ENCODE measurements around the gene DLG2.
"Not testable (repeated sequence)": the region's sequence is repeated elsewhere in the genome, so short reads cannot be mapped to it uniquely, and the experiment has no call there.

Gene DLG2

GRCh38 chr11:83456566-83456965 is 2170.6 kb downstream of the DLG2 start:
- Histone ChIP-seq H3K4me1 (ENCODE audit: insufficient read depth, low read length) (peaks cover 19% of the 10 kb centered on the region), H2AFZ (ENCODE audit: low read depth, low read length) (peak overlapping the region; percentile 92), H3K4me3 (ENCODE audit: low read length) (no peak overlapping the region), H3K9me3 (ENCODE audit: low read length) (no peaks in the 10 kb centered on the region), H3K27me3 (ENCODE audit: insufficient read depth, low read length) (no peaks in the 10 kb centered on the region), H3K36me3 (ENCODE audit: insufficient read depth, low read length) (no peaks in the 10 kb centered on the region)

GRCh38 chr11:83456075-83456474 is 2171.1 kb downstream of the DLG2 start:
- H3K4me1 ChIP-seq (ENCODE audit: insufficient read depth, low read length), result peaks cover 19% of the 10 kb centered on the region
- peak overlapping the region; percentile 92 for H2AFZ ChIP-seq (ENCODE audit: low read depth, low read length)
- no peaks in the 10 kb centered on the region for H3K27me3 ChIP-seq (ENCODE audit: insufficient read depth, low read length)
- H3K9me3 ChIP-seq (ENCODE audit: low read length), result no peaks in the 10 kb centered on the region
- H3K4me3 ChIP-seq (ENCODE audit: low read length), result peak overlapping the region; percentile 28
- H3K36me3 ChIP-seq (ENCODE audit: insufficient read depth, low read length), result no peaks in the 10 kb centered on the region

- Histone ChIP-seq H3K9me3 (ENCODE audit: low read length) (no peaks in the 10 kb centered on the region), H2AFZ (ENCODE audit: low read depth, low read length) (peak overlapping the region; percentile 92), H3K4me1 (ENCODE audit: insufficient read depth, low read length) (peaks cover 19% of the 10 kb centered on the region), H3K36me3 (ENCODE audit: insufficient read depth, low read length) (no peaks in the 10 kb centered on the region), H3K27me3 (ENCODE audit: insufficient read depth, low read length) (no peaks in the 10 kb centered on the region), H3K4me3 (ENCODE audit: low read length) (no peak overlapping the region)
Observed at GRCh38 chr11:83455356-83455755, 2171.8 kb downstream of the DLG2 start.

GRCh38 chr11:83454674-83455073 is 2172.5 kb downstream of the DLG2 start:
- H3K4me1 ChIP-seq (ENCODE audit: insufficient read depth, low read length), result peaks cover 19% of the 10 kb centered on the region
- H3K36me3 ChIP-seq (ENCODE audit: insufficient read depth, low read length), result no peaks in the 10 kb centered on the region
- no peak overlapping the region for H2AFZ ChIP-seq (ENCODE audit: low read depth, low read length)

GRCh38 chr11:83449338-83449913 is 2177.7 kb downstream of the DLG2 start:
- no peak overlapping the region for H2AFZ ChIP-seq (ENCODE audit: low read depth, low read length)
- H3K4me3 ChIP-seq (ENCODE audit: low read length), result no peak overlapping the region
- no peaks in the 10 kb centered on the region for H3K9me3 ChIP-seq (ENCODE audit: low read length)
- no peaks in the 10 kb centered on the region for H3K27me3 ChIP-seq (ENCODE audit: insufficient read depth, low read length)
- H3K36me3 ChIP-seq (ENCODE audit: insufficient read depth, low read length), result no peaks in the 10 kb centered on the region
- H3K4me1 ChIP-seq (ENCODE audit: insufficient read depth, low read length), result no peaks in the 10 kb centered on the region

More at GRCh38 chr11:83454674-83455073, 2172.5 kb downstream of the DLG2 start:
- H3K9me3 ChIP-seq (ENCODE audit: low read length), result no peaks in the 10 kb centered on the region
- H3K27me3 ChIP-seq (ENCODE audit: insufficient read depth, low read length), result no peaks in the 10 kb centered on the region
- H3K4me3 ChIP-seq (ENCODE audit: low read length), result no peak overlapping the region

- Histone ChIP-seq H3K4me3 (ENCODE audit: low read length) (no peak overlapping the region), H3K27me3 (ENCODE audit: insufficient read depth, low read length) (no peaks in the 10 kb centered on the region), H3K36me3 (ENCODE audit: insufficient read depth, low read length) (no peaks in the 10 kb centered on the region), H3K4me1 (ENCODE audit: insufficient read depth, low read length) (no peaks in the 10 kb centered on the region), H3K9me3 (ENCODE audit: low read length) (no peaks in the 10 kb centered on the region), H2AFZ (ENCODE audit: low read depth, low read length) (no peak overlapping the region)
Observed at GRCh38 chr11:83448686-83449085, 2178.5 kb downstream of the DLG2 start.

- H2AFZ ChIP-seq (ENCODE audit: low read depth, low read length); H3K27me3 ChIP-seq (ENCODE audit: insufficient read depth, low read length); H3K4me3 ChIP-seq (ENCODE audit: low read length); H3K36me3 ChIP-seq (ENCODE audit: insufficient read depth, low read length); H3K9me3 ChIP-seq (ENCODE audit: low read length); H3K4me1 ChIP-seq (ENCODE audit: insufficient read depth, low read length): not testable (repeated sequence)
Observed at GRCh38 chr11:83443880-83444279, 2183.3 kb downstream of the DLG2 start.

- no peaks in the 10 kb centered on the region for H3K9me3 ChIP-seq (ENCODE audit: low read length)
- H2AFZ ChIP-seq (ENCODE audit: low read depth, low read length), result no peak overlapping the region
- H3K4me3 ChIP-seq (ENCODE audit: low read length), result no peak overlapping the region
- H3K27me3 ChIP-seq (ENCODE audit: insufficient read depth, low read length), result no peaks in the 10 kb centered on the region
- H3K4me1 ChIP-seq (ENCODE audit: insufficient read depth, low read length), result peaks cover 8% of the 10 kb centered on the region
- no peaks in the 10 kb centered on the region for H3K36me3 ChIP-seq (ENCODE audit: insufficient read depth, low read length)
Observed at GRCh38 chr11:83441601-83442000, 2185.5 kb downstream of the DLG2 start.

GRCh38 chr11:83441171-83441570 is 2186.0 kb downstream of the DLG2 start:
- Histone ChIP-seq H3K9me3 (ENCODE audit: low read length) (no peaks in the 10 kb centered on the region), H2AFZ (ENCODE audit: low read depth, low read length) (no peak overlapping the region), H3K4me1 (ENCODE audit: insufficient read depth, low read length) (peaks cover 8% of the 10 kb centered on the region), H3K36me3 (ENCODE audit: insufficient read depth, low read length) (no peaks in the 10 kb centered on the region), H3K27me3 (ENCODE audit: insufficient read depth, low read length) (no peaks in the 10 kb centered on the region), H3K4me3 (ENCODE audit: low read length) (no peak overlapping the region)

- no peak overlapping the region for H3K4me3 ChIP-seq (ENCODE audit: low read length)
- no peak overlapping the region for H2AFZ ChIP-seq (ENCODE audit: low read depth, low read length)
- no peaks in the 10 kb centered on the region for H3K36me3 ChIP-seq (ENCODE audit: insufficient read depth, low read length)
- H3K4me1 ChIP-seq (ENCODE audit: insufficient read depth, low read length), result peaks cover 8% of the 10 kb centered on the region
- H3K9me3 ChIP-seq (ENCODE audit: low read length), result no peaks in the 10 kb centered on the region
- H3K27me3 ChIP-seq (ENCODE audit: insufficient read depth, low read length), result no peaks in the 10 kb centered on the region
Observed at GRCh38 chr11:83438438-83438837, 2188.7 kb downstream of the DLG2 start.

- H3K36me3 ChIP-seq (ENCODE audit: insufficient read depth, low read length), result no peaks in the 10 kb centered on the region
- no peak overlapping the region for H2AFZ ChIP-seq (ENCODE audit: low read depth, low read length)
- H3K27me3 ChIP-seq (ENCODE audit: insufficient read depth, low read length), result no peaks in the 10 kb centered on the region
- no peaks in the 10 kb centered on the region for H3K9me3 ChIP-seq (ENCODE audit: low read length)
- no peak overlapping the region for H3K4me3 ChIP-seq (ENCODE audit: low read length)
- H3K4me1 ChIP-seq (ENCODE audit: insufficient read depth, low read length), result peaks cover 8% of the 10 kb centered on the region
Observed at GRCh38 chr11:83437939-83438338, 2189.2 kb downstream of the DLG2 start.

- Histone ChIP-seq H2AFZ (ENCODE audit: low read depth, low read length) (no peak overlapping the region), H3K36me3 (ENCODE audit: insufficient read depth, low read length) (no peaks in the 10 kb centered on the region), H3K4me3 (ENCODE audit: low read length) (no peak overlapping the region), H3K4me1 (ENCODE audit: insufficient read depth, low read length) (peaks cover 8% of the 10 kb centered on the region), H3K27me3 (ENCODE audit: insufficient read depth, low read length) (no peaks in the 10 kb centered on the region), H3K9me3 (ENCODE audit: low read length) (no peaks in the 10 kb centered on the region)
Observed at GRCh38 chr11:83436855-83437254, 2190.3 kb downstream of the DLG2 start.

- not testable (repeated sequence) for H3K9me3 ChIP-seq (ENCODE audit: low read length); H3K4me1 ChIP-seq (ENCODE audit: insufficient read depth, low read length); H3K4me3 ChIP-seq (ENCODE audit: low read length); H3K36me3 ChIP-seq (ENCODE audit: insufficient read depth, low read length); H3K27me3 ChIP-seq (ENCODE audit: insufficient read depth, low read length); H2AFZ ChIP-seq (ENCODE audit: low read depth, low read length)
Observed at GRCh38 chr11:83434812-83435211, 2192.3 kb downstream of the DLG2 start.

GRCh38 chr11:83427943-83428342 is 2199.2 kb downstream of the DLG2 start:
- H3K9me3 ChIP-seq (ENCODE audit: low read length), result no peaks in the 10 kb centered on the region
- no peak overlapping the region for H3K4me3 ChIP-seq (ENCODE audit: low read length)
- H2AFZ ChIP-seq (ENCODE audit: low read depth, low read length), result no peak overlapping the region
- no peaks in the 10 kb centered on the region for H3K36me3 ChIP-seq (ENCODE audit: insufficient read depth, low read length)
- H3K27me3 ChIP-seq (ENCODE audit: insufficient read depth, low read length), result no peaks in the 10 kb centered on the region
- peaks cover 12% of the 10 kb centered on the region for H3K4me1 ChIP-seq (ENCODE audit: insufficient read depth, low read length)

All from neuron (in vitro differentiated cells).